Central memory CD8-positive, alpha-beta T cell (primary cell): ENCODE data around the gene SEC24A.
"Not testable (repeated sequence)": the region's sequence is repeated elsewhere in the genome, so short reads cannot be mapped to it uniquely, and the experiment has no call there.

ENCODE experiments used
- ATAC-seq: fragments of 150-1000 bp; cut with Tn5 transposase; replicated peaks from 2 replicates; pipeline ENCODE4 v1.10.0; 2022; ENCODE audit warnings: mild to moderate bottlenecking, moderate FRiP score, moderate number of reproducible peaks; ENCODE audit not compliant: poor library complexity, severe bottlenecking; ENCODE audit errors: extremely low read depth
- DNase-seq, 2 donors: peaks; one replicate each; pipeline ENCODE4 v3.0.0; 2021; ENCODE audit warnings: low spot score in 2 of 2
- H3K27ac Mint-ChIP-seq: one replicate; pipeline ENCODE4 v1.8.0; 2022; ENCODE audit warnings: low read depth, mild to moderate bottlenecking, moderate library complexity, mixed read lengths
- H3K27me3 Mint-ChIP-seq: one replicate; pipeline ENCODE4 v1.8.0; 2022; ENCODE audit warnings: mixed read lengths
- H3K36me3 Mint-ChIP-seq: one replicate; pipeline ENCODE4 v1.8.0; 2022; ENCODE audit warnings: mild to moderate bottlenecking, moderate library complexity, mixed read lengths; ENCODE audit not compliant: insufficient read depth
- H3K4me1 Mint-ChIP-seq: one replicate; pipeline ENCODE4 v1.8.0; 2022; ENCODE audit warnings: mixed read lengths
- H3K4me3 Mint-ChIP-seq: one replicate; pipeline ENCODE4 v1.8.0; 2022; ENCODE audit warnings: mild to moderate bottlenecking, moderate library complexity, mixed read lengths
- H3K9me3 Mint-ChIP-seq: one replicate; pipeline ENCODE4 v1.8.0; 2022; ENCODE audit warnings: mixed read lengths

Gene SEC24A

DNA sequence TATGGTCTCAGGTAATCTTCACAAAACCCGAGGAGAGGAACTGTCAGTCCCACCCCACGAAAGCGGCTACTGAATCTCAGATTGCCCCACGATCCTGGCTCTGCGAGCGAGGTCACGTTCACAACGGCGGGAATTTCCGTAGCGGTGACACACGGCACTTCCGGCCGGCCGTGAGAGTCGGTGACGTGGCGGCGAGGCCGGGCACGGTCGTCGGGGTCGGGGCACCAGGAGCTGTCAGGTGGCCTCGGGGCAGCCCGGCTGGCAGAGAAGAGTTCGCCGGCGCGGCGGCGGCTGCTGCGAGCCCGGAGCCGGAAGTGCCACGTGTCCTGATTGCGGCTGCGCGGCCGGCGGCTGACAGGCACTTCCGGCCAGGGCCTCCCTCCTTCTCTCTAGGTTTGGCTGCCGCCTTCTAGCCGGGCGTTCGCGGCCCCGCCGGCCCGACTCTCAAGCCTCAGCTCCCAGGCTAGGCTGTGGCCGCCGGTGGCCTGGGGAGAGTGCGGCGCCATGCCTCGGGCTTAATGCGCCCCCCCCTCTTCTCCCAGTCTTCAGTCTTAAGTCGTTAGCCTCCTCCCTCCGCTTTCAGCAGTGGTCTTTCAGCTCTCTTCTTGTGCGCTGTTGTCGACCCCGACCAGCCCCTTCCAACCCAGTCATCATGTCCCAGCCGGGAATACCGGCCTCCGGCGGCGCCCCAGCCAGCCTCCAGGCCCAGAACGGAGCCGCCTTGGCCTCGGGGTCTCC lies at the start of gene SEC24A:
Gene SEC24A (plus strand): TSS at position 361 of the 738 bp plus-strand sequence. CDS start 292 bp downstream, at position 653.
- Mint-ChIP-seq H3K9me3 (no peaks in the 10 kb centered on the region), H3K36me3 (peaks cover 8% of the 10 kb centered on the region), H3K27me3 (no peaks in the 10 kb centered on the region), H3K4me1 (peaks cover 21% of the 10 kb centered on the region), H3K4me3 (peak within 1 kb of the TSS; percentile 97), H3K27ac (peak within 1 kb of the TSS; percentile 99)
- DNase-seq (peak; percentile 78 to 82), ATAC-seq (peak; percentile 77)

DNA sequence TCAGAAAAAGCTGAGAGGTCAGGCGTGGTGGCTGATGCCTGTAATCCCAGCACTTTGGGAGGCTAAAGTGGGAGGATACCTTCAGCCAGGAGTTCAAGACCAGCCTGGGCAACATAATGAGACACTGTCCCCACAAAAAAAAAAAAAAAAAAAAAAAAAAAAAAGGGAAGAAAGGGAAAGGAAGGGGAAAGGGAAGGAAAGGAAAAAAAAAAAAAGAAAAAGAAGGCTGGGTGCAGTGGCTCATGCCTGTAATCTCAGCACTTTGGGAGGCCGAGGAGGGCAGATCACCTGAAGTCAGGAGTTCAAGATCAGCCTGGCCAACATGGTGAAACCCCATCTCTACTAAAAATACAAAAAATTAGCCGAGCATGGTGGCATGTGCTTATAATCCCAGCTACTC lies 48.8 kb upstream of the SEC24A start:
- not testable (repeated sequence) for H3K36me3 Mint-ChIP-seq, H3K9me3 Mint-ChIP-seq, ATAC-seq, H3K27me3 Mint-ChIP-seq, H3K4me3 Mint-ChIP-seq, H3K4me1 Mint-ChIP-seq, H3K27ac Mint-ChIP-seq, DNase-seq

DNA sequence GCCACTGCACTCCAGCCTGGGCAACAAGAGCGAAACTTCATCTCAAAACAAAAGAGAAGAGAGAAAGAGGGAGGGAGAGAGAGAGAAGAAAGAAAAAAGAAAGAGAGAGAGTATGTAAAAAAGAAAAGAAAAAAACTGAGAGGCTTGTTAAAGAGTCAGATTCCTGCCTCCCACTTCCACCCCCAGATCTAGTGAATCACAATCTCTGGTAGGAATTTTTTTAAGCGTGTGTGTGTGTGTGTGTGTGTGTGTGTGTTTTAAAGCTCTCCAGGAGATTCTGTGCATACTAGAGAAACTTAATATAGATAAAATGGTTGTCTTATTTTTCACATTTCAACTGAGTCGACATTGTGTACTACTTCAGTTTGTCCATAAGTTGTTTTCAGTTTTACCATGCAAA lies 48.0 kb upstream of the SEC24A start:
- Mint-ChIP-seq H3K36me3 (peaks cover 10% of the 10 kb centered on the region), H3K9me3 (no peaks in the 10 kb centered on the region), H3K4me1 (no peaks in the 10 kb centered on the region), H3K4me3 (no peak overlapping the region), H3K27ac (peak overlapping the region; percentile 84), H3K27me3 (no peaks in the 10 kb centered on the region)
- ATAC-seq: no peak
- no peak for DNase-seq

GRCh38 chr5:134603059-134603458 lies 45.5 kb upstream of the SEC24A start:
- DNase-seq: no peak
- H3K36me3 Mint-ChIP-seq: peaks cover 34% of the 10 kb centered on the region
- H3K27ac Mint-ChIP-seq: no peak overlapping the region
- no peaks in the 10 kb centered on the region for H3K27me3 Mint-ChIP-seq
- no peak for ATAC-seq
- no peaks in the 10 kb centered on the region for H3K4me1 Mint-ChIP-seq
- H3K4me3 Mint-ChIP-seq: no peak overlapping the region
- H3K9me3 Mint-ChIP-seq: no peaks in the 10 kb centered on the region

DNA sequence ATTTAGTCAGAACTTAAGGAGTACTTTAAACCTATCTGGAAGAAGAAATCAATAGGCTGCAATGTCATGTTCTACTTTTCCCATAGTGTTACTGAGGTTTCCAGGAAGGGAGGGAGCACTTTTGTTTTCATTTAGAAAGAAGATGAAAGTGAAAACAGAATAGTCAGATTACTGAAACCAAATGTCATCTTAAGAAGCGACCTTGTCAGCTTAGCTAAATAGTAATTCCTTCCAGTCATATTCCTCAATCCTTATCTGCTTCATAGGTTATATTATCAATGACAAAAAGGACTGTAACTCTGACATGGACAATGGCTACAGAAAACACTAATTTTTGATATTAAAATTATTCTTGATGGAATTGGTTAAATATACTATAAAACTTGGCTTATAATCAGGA lies 43.7 kb upstream of the SEC24A start:
- H3K27ac Mint-ChIP-seq: no peak overlapping the region
- peaks cover 47% of the 10 kb centered on the region for H3K36me3 Mint-ChIP-seq
- H3K9me3 Mint-ChIP-seq: no peaks in the 10 kb centered on the region
- ATAC-seq (no peak), DNase-seq (no peak)
- no peaks in the 10 kb centered on the region for H3K27me3 Mint-ChIP-seq
- H3K4me3 Mint-ChIP-seq: no peak overlapping the region
- H3K4me1 Mint-ChIP-seq: no peaks in the 10 kb centered on the region

- Mint-ChIP-seq H3K27me3 (no peaks in the 10 kb centered on the region), H3K9me3 (no peaks in the 10 kb centered on the region), H3K4me3 (no peak overlapping the region), H3K4me1 (no peaks in the 10 kb centered on the region), H3K27ac (no peak overlapping the region), H3K36me3 (peaks cover 57% of the 10 kb centered on the region)
- ATAC-seq: no peak
- no peak for DNase-seq
Observed at GRCh38 chr5:134606726-134607125, 41.9 kb upstream of the SEC24A start.

GRCh38 chr5:134608555-134608954 lies 40.0 kb upstream of the SEC24A start:
- H3K4me1 Mint-ChIP-seq: no peaks in the 10 kb centered on the region
- no peak for ATAC-seq

DNA sequence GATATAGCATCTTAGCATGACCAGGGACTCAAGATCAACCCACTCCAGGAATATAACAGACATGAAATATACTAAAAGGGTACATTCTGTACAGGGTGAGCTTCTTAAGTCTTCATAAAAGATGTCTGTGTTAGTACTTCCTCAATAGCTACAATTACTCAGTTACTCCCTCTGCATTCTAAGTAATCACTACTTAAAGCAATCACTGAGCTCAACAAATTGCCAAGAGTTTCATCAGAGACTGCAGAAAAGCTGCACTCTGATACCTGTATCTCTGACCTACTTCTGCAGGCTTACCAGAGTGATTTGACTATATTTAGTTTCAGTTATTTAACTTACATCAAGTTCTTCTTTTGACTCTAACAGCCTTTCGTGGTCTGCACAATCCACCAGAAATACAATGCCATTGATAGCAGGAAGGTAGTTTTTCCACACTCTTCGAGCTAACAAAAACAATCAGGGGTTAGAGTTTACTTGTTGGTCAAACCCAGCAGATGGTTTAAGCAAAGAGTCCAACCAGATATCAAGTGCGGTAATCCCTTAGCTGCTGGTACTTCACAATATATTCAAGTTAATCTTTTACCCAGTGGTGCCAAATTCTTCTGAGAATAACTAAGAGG lies 39.2 kb upstream of the SEC24A start:
- H3K4me3 Mint-ChIP-seq: no peak overlapping the region
- no peak for ATAC-seq
- no peaks in the 10 kb centered on the region for H3K9me3 Mint-ChIP-seq
- H3K27ac Mint-ChIP-seq: peak overlapping the region; percentile 38
- no peak for DNase-seq
- peaks cover 69% of the 10 kb centered on the region for H3K36me3 Mint-ChIP-seq
- H3K4me1 Mint-ChIP-seq: peaks cover 5% of the 10 kb centered on the region
- no peaks in the 10 kb centered on the region for H3K27me3 Mint-ChIP-seq

More at GRCh38 chr5:134608555-134608954, 40.0 kb upstream of the SEC24A start:
- no peak for DNase-seq
- H3K4me3 Mint-ChIP-seq: no peak overlapping the region
- H3K27ac Mint-ChIP-seq: peak overlapping the region; percentile 38
- peaks cover 65% of the 10 kb centered on the region for H3K36me3 Mint-ChIP-seq
- H3K27me3 Mint-ChIP-seq: no peaks in the 10 kb centered on the region
- no peaks in the 10 kb centered on the region for H3K9me3 Mint-ChIP-seq

DNA sequence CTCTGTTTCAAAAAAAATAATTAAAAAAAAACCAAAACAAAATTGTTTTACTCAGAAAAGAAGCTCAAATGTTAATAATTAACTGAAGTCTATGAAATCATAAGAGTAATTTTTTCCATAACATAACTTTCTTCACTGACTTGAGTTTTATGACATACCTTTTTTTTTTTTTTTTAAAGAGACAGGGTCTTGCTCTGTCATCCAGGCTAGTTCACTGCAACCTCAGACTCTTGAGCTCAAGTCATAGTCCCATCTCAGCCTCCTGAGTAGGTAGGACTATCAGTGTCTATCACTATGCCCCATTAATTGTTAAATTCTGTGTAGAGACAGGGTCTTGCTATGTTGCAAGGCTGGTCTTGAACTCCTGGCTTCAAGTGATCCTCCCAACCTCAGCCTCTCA lies 37.9 kb upstream of the SEC24A start:
- Mint-ChIP-seq H3K9me3 (no peaks in the 10 kb centered on the region), H3K4me3 (no peak overlapping the region), H3K27me3 (no peaks in the 10 kb centered on the region), H3K4me1 (peaks cover 5% of the 10 kb centered on the region), H3K27ac (no peak overlapping the region), H3K36me3 (peaks cover 73% of the 10 kb centered on the region)
- DNase-seq (no peak), ATAC-seq (no peak)

DNA sequence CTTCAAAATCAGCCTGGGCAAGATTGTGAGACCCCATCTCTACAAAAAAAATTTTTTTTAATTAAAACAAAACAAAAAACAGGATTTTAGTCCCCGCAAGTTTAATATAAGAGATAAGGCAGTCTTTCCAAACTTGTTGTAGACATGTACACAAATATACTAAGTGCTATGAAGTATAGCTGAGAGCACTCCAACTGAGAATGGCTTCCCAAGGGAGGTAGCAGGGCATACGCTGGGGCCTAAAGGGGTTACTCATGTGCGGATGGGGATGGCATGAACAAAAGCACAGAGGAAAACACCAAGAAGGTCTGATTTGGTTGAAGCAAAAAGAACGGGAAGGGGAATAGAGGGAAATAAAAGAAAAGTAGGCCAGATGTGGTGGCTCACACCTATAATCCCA lies 37.1 kb upstream of the SEC24A start:
- H3K27ac Mint-ChIP-seq: no peak overlapping the region
- H3K4me1 Mint-ChIP-seq: peaks cover 5% of the 10 kb centered on the region
- H3K27me3 Mint-ChIP-seq: no peaks in the 10 kb centered on the region
- H3K4me3 Mint-ChIP-seq: no peak overlapping the region
- H3K9me3 Mint-ChIP-seq: no peaks in the 10 kb centered on the region
- DNase-seq (no peak), ATAC-seq (no peak)
- peaks cover 72% of the 10 kb centered on the region for H3K36me3 Mint-ChIP-seq

DNA sequence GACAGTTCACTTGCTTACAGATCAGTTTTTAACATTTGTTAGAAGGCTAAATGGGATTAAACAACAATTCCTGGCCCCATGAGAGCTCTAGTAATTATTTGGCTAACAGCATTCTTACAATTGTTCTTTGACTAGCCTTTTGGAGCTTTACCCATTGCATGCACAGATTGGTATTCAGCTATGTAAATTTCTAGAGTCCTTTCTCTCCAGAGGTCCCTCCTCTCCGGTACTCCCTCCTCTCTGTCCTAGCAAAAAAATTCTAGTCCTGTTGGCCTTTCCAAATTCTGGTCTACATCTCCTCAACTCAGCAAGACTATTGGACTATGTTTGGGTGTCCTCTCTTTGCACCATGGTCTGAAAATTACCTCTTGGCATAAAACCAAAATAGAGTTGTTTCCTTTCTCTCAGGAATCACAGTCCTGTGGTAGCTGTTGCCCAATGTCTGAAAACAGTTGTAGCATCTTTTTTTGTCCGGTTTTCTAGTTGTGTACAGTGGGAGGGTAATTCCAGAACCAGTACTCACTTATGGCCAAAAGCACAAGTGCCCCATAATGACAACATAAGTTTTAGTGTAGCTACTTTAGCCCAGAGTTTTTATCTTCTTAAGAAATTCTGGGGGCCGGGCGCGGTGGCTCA lies 34.0 kb upstream of the SEC24A start:
- Mint-ChIP-seq H3K4me3 (no peak overlapping the region), H3K4me1 (peaks cover 5% of the 10 kb centered on the region), H3K27ac (no peak overlapping the region), H3K9me3 (no peaks in the 10 kb centered on the region), H3K27me3 (no peaks in the 10 kb centered on the region), H3K36me3 (peaks cover 68% of the 10 kb centered on the region)
- ATAC-seq (no peak), DNase-seq (no peak)

- H3K27ac Mint-ChIP-seq: no peak overlapping the region
- peaks cover 69% of the 10 kb centered on the region for H3K36me3 Mint-ChIP-seq
- no peak for DNase-seq
Observed at GRCh38 chr5:134620634-134621033, 28.0 kb upstream of the SEC24A start.

GRCh38 chr5:134625559-134625958 lies 23.0 kb upstream of the SEC24A start:
- H3K36me3 Mint-ChIP-seq: peaks cover 39% of the 10 kb centered on the region
- peak overlapping the region; percentile 30 for H3K27ac Mint-ChIP-seq
- ATAC-seq (no peak), DNase-seq (no peak)
- H3K4me1 Mint-ChIP-seq: peaks cover 28% of the 10 kb centered on the region
- no peaks in the 10 kb centered on the region for H3K27me3 Mint-ChIP-seq
- H3K4me3 Mint-ChIP-seq: no peak overlapping the region
- no peaks in the 10 kb centered on the region for H3K9me3 Mint-ChIP-seq

More at GRCh38 chr5:134620634-134621033, 28.0 kb upstream of the SEC24A start:
- no peak for ATAC-seq
- Mint-ChIP-seq H3K4me1 (peaks cover 16% of the 10 kb centered on the region), H3K27me3 (no peaks in the 10 kb centered on the region), H3K9me3 (no peaks in the 10 kb centered on the region), H3K4me3 (no peak overlapping the region)
